Right cardiac atrium (tissue), 5 donors: ENCODE measurements around the gene MEP1A. TPM values are rescaled to one million over a fixed set of nuclear protein-coding genes. Genes with fewer than 3 reads are reported as not detected.

Source experiments
- ATAC-seq, 2 donors: fragments of 200-7000 bp; cut with Tn5 transposase; one replicate each; pipeline versions ENCODE4 v1.8.0 to v1.9.1; 2020; ENCODE audit warnings: moderate library complexity in 2 of 2, mild to moderate bottlenecking in 1 of 2
- DNase-seq, 3 donors: peaks; one replicate each; pipeline ENCODE4 v3.0.0-alpha.2; 2020
- H3K27ac ChIP-seq: one replicate; pipeline ENCODE4 v1.5.1; 2013; ENCODE audit warnings: mild to moderate bottlenecking, low read length, control low read depth, moderate library complexity
- H3K27me3 ChIP-seq: one replicate; pipeline ENCODE4 v1.6.1; 2013; ENCODE audit not compliant: control insufficient read depth, insufficient read depth
- H3K4me1 ChIP-seq: one replicate; pipeline ENCODE4 v1.6.1; 2013; ENCODE audit warnings: low read length; ENCODE audit not compliant: control insufficient read depth, insufficient read depth
- H3K4me3 ChIP-seq: one replicate; pipeline ENCODE4 v1.5.1; 2013; ENCODE audit warnings: low read length, control low read depth
- H3K9me3 ChIP-seq: one replicate; pipeline ENCODE4 v1.6.1; 2013; ENCODE audit warnings: low read length; ENCODE audit not compliant: control insufficient read depth
- WGBS: extraction: QIAGEN DNeasy Blood & Tissue Kit; methylation state at CpG from one replicate; pipeline ENCODE4 v1.1.7; 2013; 5-methylcytosine and 5-hydroxymethylcytosine counted together
- intact Hi-C, 4 donors: fragments of 100-400 bp; cut with DNase I; formaldehyde crosslinking; loops; one replicate each; pipeline versions ENCODE4 v1.11.0 to v1.14.0; 2022 to 2023
- polyA plus RNA-seq: library from polyadenylated mRNA; stranded (reverse); fragments of 200-250 nt; gene quantifications from one replicate; pipeline ENCODE4 v1.2.3, GENCODE V29; 2013
- total RNA-seq, 4 donors: library from RNA; stranded (reverse); fragmentation: NEBNext Ultra II Directional; extraction: Animal tissue kit (Norgen Biotek cat#: 25700); gene quantifications; one replicate each; pipeline ENCODE4 v1.2.1, GENCODE V29; 2021
- donor health status: healthy with polysubstance abuse.
- donor health status: DM: no; HTN: yes; CAD: no.
- donor health status: DM: no; HTN: no; CAD: no.
- donor health status: DM: no; HTN: yes; CAD: no; lungs with severe emphysema.
- donor health status: DM: yes; HTN: yes; CAD: no.

MEP1A gene
- total and polyA plus RNA-seq, 5 donors, result not detected

DNA sequence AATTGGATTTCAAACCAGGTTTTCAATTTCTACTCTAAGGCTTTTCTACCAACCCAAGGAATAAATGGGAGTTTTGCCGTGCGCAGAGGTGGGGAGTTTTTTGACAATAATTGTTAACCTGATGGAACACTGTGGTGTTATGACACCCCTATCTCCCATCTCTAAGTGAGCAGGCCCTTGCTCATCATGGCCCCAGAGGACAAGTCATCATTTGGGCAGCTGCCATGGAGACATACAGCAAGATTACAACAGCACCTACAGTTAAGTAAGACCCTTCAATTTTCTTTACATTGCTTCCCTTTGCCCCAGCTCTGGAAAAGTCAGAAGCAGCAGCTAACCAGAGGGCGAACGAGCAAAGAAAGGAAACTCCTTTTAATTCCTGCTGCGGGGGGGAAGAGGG is 74.2 kb downstream of the MEP1A start:
- Histone ChIP-seq H3K27me3 (no peaks in the 10 kb centered on the region), H3K4me3 (no peak overlapping the region), H3K27ac (no peak overlapping the region), H3K4me1 (no peaks in the 10 kb centered on the region), H3K9me3 (no peaks in the 10 kb centered on the region)
- intact Hi-C loops, result no loop called here
- DNase-seq (no peak), ATAC-seq (no peak)
- 75% methylated on average over 5 of the region's 5 CpGs for WGBS

DNA sequence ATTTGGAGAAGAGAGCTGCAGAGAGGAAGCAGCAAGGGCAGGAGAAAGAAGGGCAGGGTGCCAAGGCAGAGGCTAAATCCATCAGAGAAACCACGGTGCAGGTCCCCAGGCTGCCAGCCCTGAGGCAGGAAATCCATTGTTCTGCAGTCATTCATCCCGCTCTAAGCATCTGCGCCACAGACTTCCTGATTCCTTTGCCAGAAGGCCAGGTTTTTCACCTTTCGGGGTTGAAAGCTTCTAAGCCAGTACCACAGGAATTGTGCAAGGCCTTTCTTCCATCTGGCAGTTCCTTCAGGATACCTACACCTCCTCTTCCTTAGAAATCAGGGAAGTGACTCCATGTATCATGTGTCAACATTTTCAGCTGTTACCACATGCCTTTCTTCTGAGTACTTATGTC is 82.9 kb downstream of the MEP1A start:
- DNase-seq (peak in 1 of 3 donors; percentile 32), ATAC-seq (peak; percentile 41 to 73)
- 42% methylated on average over 4 of the region's 4 CpGs for WGBS
- H3K4me1 ChIP-seq, result no peaks in the 10 kb centered on the region
- H3K27me3 ChIP-seq, result no peaks in the 10 kb centered on the region
- H3K27ac ChIP-seq, result no peak overlapping the region
- no peak overlapping the region for H3K4me3 ChIP-seq
- H3K9me3 ChIP-seq, result no peaks in the 10 kb centered on the region
- intact Hi-C loops, result no loop called here

DNA sequence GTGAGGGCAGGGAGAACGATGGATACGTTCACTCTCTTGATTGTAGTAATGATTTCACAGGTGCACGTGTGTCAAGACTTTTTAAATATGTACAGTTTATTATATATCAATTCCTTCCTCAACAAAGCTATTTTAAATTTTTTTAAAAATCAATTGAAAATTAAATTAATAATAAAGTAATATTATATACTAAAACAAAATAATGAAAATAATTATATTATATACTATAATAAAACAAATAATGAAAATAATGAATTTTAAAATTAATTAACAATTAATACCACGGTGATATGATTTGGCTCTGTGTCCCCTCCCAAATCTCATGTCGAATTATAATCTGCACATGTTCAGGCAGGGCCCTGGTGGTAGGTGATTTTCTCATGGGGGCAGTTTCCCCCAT is 85.8 kb downstream of the MEP1A start:
- no peak overlapping the region for H3K27ac ChIP-seq
- intact Hi-C loops, result no loop called here
- no peaks in the 10 kb centered on the region for H3K4me1 ChIP-seq
- 94% methylated on average over 5 of the region's 5 CpGs for WGBS
- H3K9me3 ChIP-seq, result no peaks in the 10 kb centered on the region
- no peak for ATAC-seq
- no peaks in the 10 kb centered on the region for H3K27me3 ChIP-seq
- DNase-seq, result no peak
- H3K4me3 ChIP-seq, result no peak overlapping the region

DNA sequence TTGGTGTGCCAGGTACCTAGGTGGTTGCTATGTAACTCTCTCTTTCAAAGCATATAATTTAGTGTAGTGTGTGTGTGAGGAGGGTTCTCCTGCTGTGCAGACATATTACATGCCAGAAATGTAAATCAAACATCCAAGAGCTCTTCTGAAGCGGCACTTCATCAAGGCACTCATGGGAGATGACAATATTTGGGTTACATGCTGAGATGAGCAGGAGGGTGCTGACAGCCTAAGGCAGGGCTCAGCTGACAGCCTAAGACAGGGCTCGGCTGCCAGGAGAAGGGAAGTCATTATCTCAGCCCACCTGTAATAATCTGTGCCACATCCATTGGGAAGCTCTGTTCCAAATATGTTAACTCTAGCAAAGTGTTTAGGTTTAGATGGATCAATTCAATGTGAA is 89.5 kb downstream of the MEP1A start:
- no peak overlapping the region for H3K4me3 ChIP-seq
- H3K4me1 ChIP-seq, result no peaks in the 10 kb centered on the region
- no peak for ATAC-seq
- WGBS, result 62% methylated on average over 2 of the region's 2 CpGs
- no peaks in the 10 kb centered on the region for H3K9me3 ChIP-seq
- no peak for DNase-seq
- no peak overlapping the region for H3K27ac ChIP-seq
- no peaks in the 10 kb centered on the region for H3K27me3 ChIP-seq
- intact Hi-C loops, result no loop called here

DNA sequence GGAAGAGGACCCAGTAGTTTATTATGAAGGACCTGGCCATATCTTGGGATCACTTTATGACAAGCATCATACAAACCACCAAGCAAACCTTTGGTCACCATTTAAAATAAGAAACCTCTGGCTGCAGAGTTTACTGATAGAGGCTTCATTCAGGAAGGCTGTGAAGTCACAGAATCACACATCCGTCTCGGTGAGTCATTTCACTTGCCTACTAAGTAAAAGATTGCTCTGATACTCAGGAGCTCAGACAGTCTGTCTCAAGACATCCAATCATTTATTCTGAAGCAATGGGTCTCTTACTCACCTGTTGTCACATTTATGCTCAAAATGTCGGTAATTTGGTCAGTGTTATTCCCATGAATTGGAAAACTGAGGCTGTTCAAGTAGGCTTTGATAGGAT is 94.8 kb downstream of the MEP1A start:
- no peak for ATAC-seq

DNA sequence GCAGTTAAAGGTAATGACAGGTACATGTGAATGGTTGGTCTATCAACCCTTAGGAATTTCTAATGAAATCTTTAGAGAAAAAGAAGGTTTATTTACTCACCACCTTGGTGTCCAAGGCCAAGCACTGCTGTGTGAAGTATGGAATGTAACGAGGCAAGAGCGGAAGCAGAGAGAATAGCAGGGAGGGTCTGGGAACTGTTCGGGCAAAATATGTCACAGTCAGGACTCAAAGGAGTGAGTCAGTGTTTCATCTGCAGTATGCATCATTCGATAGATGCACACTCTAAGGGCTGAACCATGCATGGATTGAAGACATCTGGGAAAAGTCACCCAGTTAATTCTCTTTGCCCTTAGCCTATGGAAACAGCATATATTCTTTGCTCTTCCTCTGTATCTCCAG is 95.4 kb downstream of the MEP1A start:
- DNase-seq (no peak), ATAC-seq (no peak)
- intact Hi-C loops, result no loop called here
- Histone ChIP-seq H3K4me1 (peaks cover 5% of the 10 kb centered on the region), H3K27me3 (no peaks in the 10 kb centered on the region), H3K4me3 (no peak overlapping the region), H3K27ac (no peak overlapping the region), H3K9me3 (no peaks in the 10 kb centered on the region)
- WGBS, result 85% methylated on average over 4 of the region's 4 CpGs

More for the DNA sequence above, 94.8 kb downstream of the MEP1A start:
- Histone ChIP-seq H3K4me1 (peaks cover 3% of the 10 kb centered on the region), H3K9me3 (no peaks in the 10 kb centered on the region), H3K27ac (no peak overlapping the region), H3K27me3 (no peaks in the 10 kb centered on the region), H3K4me3 (no peak overlapping the region)
- no peak for DNase-seq
- intact Hi-C loops, result no loop called here
- 51% methylated on average over 3 of the region's 3 CpGs for WGBS

Other genes with a start within 250 kb of the MEP1A start
- 1 to 10 TPM; 6.9 to 8.7 (median 7.1) TPM for gene CYP39A1, start 140.6 kb upstream of the MEP1A start, total RNA-seq
- 3.3 TPM for gene CYP39A1, start 140.6 kb upstream of the MEP1A start, polyA plus RNA-seq
- 10 to 100 TPM; 15.5 to 19.9 (median 17.7) TPM for gene SLC25A27, start 140.4 kb upstream of the MEP1A start, total RNA-seq
- gene SLC25A27, start 140.4 kb upstream of the MEP1A start, polyA plus RNA-seq, result 17.0 TPM
- gene TDRD6, start 105.5 kb upstream of the MEP1A start, total RNA-seq, result 1 to 10 TPM in 1 of 4 donors, under 1 TPM in 3; 0.38 to 1.2 (median 0.66) TPM
- 0.27 TPM for gene TDRD6, start 105.5 kb upstream of the MEP1A start, polyA plus RNA-seq
- under 1 TPM; 0.31 to 0.71 (median 0.47) TPM for gene PLA2G7, start 58.0 kb upstream of the MEP1A start, total RNA-seq
- 0.16 TPM for gene PLA2G7, start 58.0 kb upstream of the MEP1A start, polyA plus RNA-seq
- gene ANKRD66, start 46.5 kb upstream of the MEP1A start, total RNA-seq, result not detected
- gene ANKRD66, start 46.5 kb upstream of the MEP1A start, polyA plus RNA-seq, result not detected
- gene ADGRF5, start 128.5 kb downstream of the MEP1A start, total RNA-seq, result 10 to 100 TPM; 27.1 to 61.9 (median 40.4) TPM
- gene ADGRF5, start 128.5 kb downstream of the MEP1A start, polyA plus RNA-seq, result 23.9 TPM
- not detected for gene ADGRF1, start 248.9 kb downstream of the MEP1A start, total RNA-seq
- not detected for gene ADGRF1, start 248.9 kb downstream of the MEP1A start, polyA plus RNA-seq